WTC11 (cell line): ENCODE measurements around the gene H1-8. TPM values are rescaled to one million over a fixed set of nuclear protein-coding genes. Genes with fewer than 3 reads are reported as not detected.

ENCODE experiments used
- ATAC-seq: fragments of 200-7000 bp; cut with Tn5 transposase; 2 replicates; pipeline ENCODE4 v1.10.0; 2021; ENCODE audit warnings: mild to moderate bottlenecking, moderate library complexity
- CTCF ChIA-PET: fragments of 300-600 bp; sonication (Branson Sonifier 250); formaldehyde crosslinking; loops from one replicate; lab custom pipeline; 2021; ENCODE audit warnings: antibody characterized with exemption; lab: Charles Lee
- POLR2A ChIA-PET: fragments of 350-600 bp; sonication (Branson Sonifier 250); formaldehyde crosslinking; loops from one replicate; lab custom pipeline; 2021; ENCODE audit warnings: antibody characterized with exemption; lab: Charles Lee
- DNase-seq: peaks from one replicate; pipeline ENCODE4 v3.0.0; 2021; ENCODE audit warnings: low spot score
- H3K27ac Mint-ChIP-seq: 2 replicates; pipeline ENCODE4 v1.8.0; 2021; ENCODE audit warnings: mixed read lengths
- H3K27me3 Mint-ChIP-seq: 2 replicates; pipeline ENCODE4 v1.8.0; 2021; ENCODE audit warnings: low read depth, mild to moderate bottlenecking, moderate library complexity, mixed read lengths
- H3K36me3 Mint-ChIP-seq: 2 replicates; pipeline ENCODE4 v1.8.0; 2021; ENCODE audit warnings: mixed read lengths
- H3K4me1 Mint-ChIP-seq: 2 replicates; pipeline ENCODE4 v1.8.0; 2022; ENCODE audit warnings: mixed read lengths
- H3K4me3 Mint-ChIP-seq: 2 replicates; pipeline ENCODE4 v1.8.0; 2021; ENCODE audit warnings: mild to moderate bottlenecking, moderate library complexity, mixed read lengths
- H3K9me3 Mint-ChIP-seq: 2 replicates; pipeline ENCODE4 v1.8.0; 2021; ENCODE audit warnings: mixed read lengths
- CREB1 ChIP-seq: sonication (generic); formaldehyde crosslinking; IDR thresholded peaks from 2 replicates; pipeline ENCODE4 v1.8.0; 2023; ENCODE audit warnings: mild to moderate bottlenecking, missing genetic modification reagents
- CREM ChIP-seq: sonication (generic); formaldehyde crosslinking; IDR thresholded peaks from 2 replicates; pipeline ENCODE4 v1.8.1; 2022; ENCODE audit warnings: mild to moderate bottlenecking, missing genetic modification reagents, moderate library complexity
- ESRRA ChIP-seq: sonication (generic); formaldehyde crosslinking; IDR thresholded peaks from 2 replicates; pipeline ENCODE4 v1.8.1; 2022; ENCODE audit warnings: mild to moderate bottlenecking, missing genetic modification reagents, borderline replicate concordance
- GTF2I ChIP-seq: fragments of 250-450 bp; sonication (Bioruptor Pico); conservative IDR thresholded peaks from 2 replicates; pipeline ENCODE4 v1.4.0; 2021; ENCODE audit warnings: mild to moderate bottlenecking
- JUN ChIP-seq: sonication (generic); formaldehyde crosslinking; IDR thresholded peaks from 2 replicates; pipeline ENCODE4 v1.8.0; 2023; ENCODE audit warnings: mild to moderate bottlenecking, missing genetic modification reagents
- PRRX2 ChIP-seq: fragments of 250-450 bp; sonication (Bioruptor Pico); IDR thresholded peaks from 2 replicates; pipeline ENCODE4 v1.8.0; 2021; ENCODE audit warnings: mild to moderate bottlenecking
- SOX15 ChIP-seq: fragments of 250-450 bp; sonication (Bioruptor Pico); IDR thresholded peaks from 2 replicates; pipeline ENCODE4 v1.9.0; 2021; ENCODE audit warnings: mild to moderate bottlenecking
- ZNF138 ChIP-seq: sonication (generic); formaldehyde crosslinking; conservative IDR thresholded peaks from 2 replicates; pipeline ENCODE4 v1.8.1; 2022; ENCODE audit warnings: mild to moderate bottlenecking, moderate library complexity, missing genetic modification reagents
- ZNF232 ChIP-seq: sonication (generic); formaldehyde crosslinking; IDR thresholded peaks from 2 replicates; pipeline ENCODE4 v1.8.0; 2022; ENCODE audit warnings: mild to moderate bottlenecking, missing genetic modification reagents
- ZNF423 ChIP-seq: fragments of 250-450 bp; sonication (Bioruptor Pico); IDR thresholded peaks from 2 replicates; pipeline ENCODE4 v2.1.2; 2022; ENCODE audit warnings: mild to moderate bottlenecking, moderate library complexity
- total RNA-seq: library from RNA; stranded (reverse); gene quantifications from 3 replicates; pipeline ENCODE4 v1.2.3, GENCODE V29; 2021
- TF ChIP-seq, protein P1 (sequence below): sonication (generic); formaldehyde crosslinking; IDR thresholded peaks from 2 replicates; pipeline ENCODE4 v1.8.0; 2023; ENCODE audit warnings: missing genetic modification reagents, mild to moderate bottlenecking, borderline replicate concordance
- TF ChIP-seq, protein P2 (sequence below): sonication (generic); formaldehyde crosslinking; IDR thresholded peaks from 2 replicates; pipeline ENCODE4 v1.8.0; 2022; ENCODE audit warnings: mild to moderate bottlenecking, missing genetic modification reagents
- TF ChIP-seq, protein P3 (sequence below): sonication (generic); formaldehyde crosslinking; IDR thresholded peaks from 2 replicates; pipeline ENCODE4 v1.8.1; 2023; ENCODE audit warnings: mild to moderate bottlenecking, missing genetic modification reagents
- TF ChIP-seq, protein P4 (sequence below): sonication (generic); formaldehyde crosslinking; conservative IDR thresholded peaks from 2 replicates; pipeline ENCODE4 v1.8.1; 2023; ENCODE audit warnings: mild to moderate bottlenecking, low read depth, missing genetic modification reagents, moderate library complexity
- TF ChIP-seq, protein P5 (sequence below): sonication (generic); formaldehyde crosslinking; IDR thresholded peaks from 2 replicates; pipeline ENCODE4 v1.8.0; 2022; ENCODE audit warnings: mild to moderate bottlenecking, missing genetic modification reagents
- TF ChIP-seq, protein P6 (sequence below): fragments of 250-450 bp; sonication (Bioruptor Pico); IDR thresholded peaks from 2 replicates; pipeline ENCODE4 v1.9.0; 2021; ENCODE audit warnings: mild to moderate bottlenecking, borderline replicate concordance

The H1-8 gene
- total RNA-seq, 1 experiment from 2014 or later: not detected

DNA sequence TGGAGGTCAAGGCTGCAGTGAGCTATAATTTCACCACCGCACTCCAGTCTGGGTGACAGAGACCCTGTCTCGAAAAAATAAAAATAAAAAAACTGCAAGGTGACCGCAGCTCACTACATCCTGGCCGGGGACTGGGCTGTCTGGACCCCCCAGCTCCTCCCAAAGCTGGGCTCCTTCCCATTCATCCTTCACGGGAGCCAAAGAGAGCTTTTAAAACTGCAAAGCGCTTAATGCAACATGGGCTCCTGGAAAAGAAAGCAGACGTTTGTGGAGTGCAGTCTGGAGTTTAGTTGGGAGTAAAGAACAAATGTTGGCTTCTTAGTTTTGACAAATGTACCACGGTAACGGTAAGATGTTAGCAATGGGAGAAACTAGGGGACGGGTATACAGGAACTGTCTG, 51.4 kb downstream of the H1-8 start (continued):
- TF ChIP-seq, protein P1, sequence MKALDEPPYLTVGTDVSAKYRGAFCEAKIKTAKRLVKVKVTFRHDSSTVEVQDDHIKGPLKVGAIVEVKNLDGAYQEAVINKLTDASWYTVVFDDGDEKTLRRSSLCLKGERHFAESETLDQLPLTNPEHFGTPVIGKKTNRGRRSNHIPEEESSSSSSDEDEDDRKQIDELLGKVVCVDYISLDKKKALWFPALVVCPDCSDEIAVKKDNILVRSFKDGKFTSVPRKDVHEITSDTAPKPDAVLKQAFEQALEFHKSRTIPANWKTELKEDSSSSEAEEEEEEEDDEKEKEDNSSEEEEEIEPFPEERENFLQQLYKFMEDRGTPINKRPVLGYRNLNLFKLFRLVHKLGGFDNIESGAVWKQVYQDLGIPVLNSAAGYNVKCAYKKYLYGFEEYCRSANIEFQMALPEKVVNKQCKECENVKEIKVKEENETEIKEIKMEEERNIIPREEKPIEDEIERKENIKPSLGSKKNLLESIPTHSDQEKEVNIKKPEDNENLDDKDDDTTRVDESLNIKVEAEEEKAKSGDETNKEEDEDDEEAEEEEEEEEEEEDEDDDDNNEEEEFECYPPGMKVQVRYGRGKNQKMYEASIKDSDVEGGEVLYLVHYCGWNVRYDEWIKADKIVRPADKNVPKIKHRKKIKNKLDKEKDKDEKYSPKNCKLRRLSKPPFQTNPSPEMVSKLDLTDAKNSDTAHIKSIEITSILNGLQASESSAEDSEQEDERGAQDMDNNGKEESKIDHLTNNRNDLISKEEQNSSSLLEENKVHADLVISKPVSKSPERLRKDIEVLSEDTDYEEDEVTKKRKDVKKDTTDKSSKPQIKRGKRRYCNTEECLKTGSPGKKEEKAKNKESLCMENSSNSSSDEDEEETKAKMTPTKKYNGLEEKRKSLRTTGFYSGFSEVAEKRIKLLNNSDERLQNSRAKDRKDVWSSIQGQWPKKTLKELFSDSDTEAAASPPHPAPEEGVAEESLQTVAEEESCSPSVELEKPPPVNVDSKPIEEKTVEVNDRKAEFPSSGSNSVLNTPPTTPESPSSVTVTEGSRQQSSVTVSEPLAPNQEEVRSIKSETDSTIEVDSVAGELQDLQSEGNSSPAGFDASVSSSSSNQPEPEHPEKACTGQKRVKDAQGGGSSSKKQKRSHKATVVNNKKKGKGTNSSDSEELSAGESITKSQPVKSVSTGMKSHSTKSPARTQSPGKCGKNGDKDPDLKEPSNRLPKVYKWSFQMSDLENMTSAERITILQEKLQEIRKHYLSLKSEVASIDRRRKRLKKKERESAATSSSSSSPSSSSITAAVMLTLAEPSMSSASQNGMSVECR (CRISPR knock-in tag): no peak
- TF ChIP-seq ZNF423 (CRISPR knock-in tag): no peak
- no peak for TF ChIP-seq CREM (CRISPR knock-in tag)
- TF ChIP-seq, protein P2, sequence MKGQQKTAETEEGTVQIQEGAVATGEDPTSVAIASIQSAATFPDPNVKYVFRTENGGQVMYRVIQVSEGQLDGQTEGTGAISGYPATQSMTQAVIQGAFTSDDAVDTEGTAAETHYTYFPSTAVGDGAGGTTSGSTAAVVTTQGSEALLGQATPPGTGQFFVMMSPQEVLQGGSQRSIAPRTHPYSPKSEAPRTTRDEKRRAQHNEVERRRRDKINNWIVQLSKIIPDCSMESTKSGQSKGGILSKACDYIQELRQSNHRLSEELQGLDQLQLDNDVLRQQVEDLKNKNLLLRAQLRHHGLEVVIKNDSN (CRISPR knock-in tag): no peak

DNA sequence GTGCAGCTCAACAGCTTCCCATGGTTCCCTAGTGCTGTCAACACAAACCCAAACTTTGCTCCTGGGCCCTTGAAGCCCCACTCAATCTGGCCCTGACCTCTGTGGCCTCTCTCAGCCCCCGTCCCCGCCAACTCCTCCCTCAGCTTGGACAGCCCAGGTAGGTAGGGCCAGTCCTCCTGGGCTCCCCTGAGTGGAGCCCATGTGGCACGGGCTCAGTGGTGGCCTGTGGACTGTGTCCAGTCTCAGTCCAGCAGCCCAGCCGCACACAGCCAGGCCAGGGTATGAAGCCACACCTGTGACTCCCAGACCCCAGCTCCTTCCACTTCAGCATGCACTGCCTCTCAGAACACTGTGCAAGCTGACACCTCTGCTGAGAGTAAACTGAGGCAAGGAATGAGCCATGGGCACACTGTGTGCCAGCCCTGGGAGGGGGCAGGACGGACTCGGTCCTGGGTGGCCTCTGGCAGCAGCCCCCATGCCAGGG, 52.0 kb downstream of the H1-8 start:
- ATAC-seq: no peak
- Mint-ChIP-seq H3K9me3 (no peaks in the 10 kb centered on the region), H3K4me1 (peaks cover 85% of the 10 kb centered on the region), H3K27ac (peak overlapping the region; percentile 23; the same call in 1 of the 2 replicates), H3K36me3 (no peaks in the 10 kb centered on the region), H3K4me3 (no peak overlapping the region), H3K27me3 (no peaks in the 10 kb centered on the region)
- POLR2A ChIA-PET: interaction anchor here (0.7 kb wide), 1 partner anchor 10 kb away, joined by 3 read pairs; no protein-coding TSS in a partner anchor
- CTCF ChIA-PET: interaction anchor here (0.9 to 3.9 kb wide), 9 partner anchors 9 to 347 kb away, joined by 3 to 35 read pairs (median 4); no protein-coding TSS in a partner anchor
- no peak for DNase-seq
- TF ChIP-seq, protein P3, sequence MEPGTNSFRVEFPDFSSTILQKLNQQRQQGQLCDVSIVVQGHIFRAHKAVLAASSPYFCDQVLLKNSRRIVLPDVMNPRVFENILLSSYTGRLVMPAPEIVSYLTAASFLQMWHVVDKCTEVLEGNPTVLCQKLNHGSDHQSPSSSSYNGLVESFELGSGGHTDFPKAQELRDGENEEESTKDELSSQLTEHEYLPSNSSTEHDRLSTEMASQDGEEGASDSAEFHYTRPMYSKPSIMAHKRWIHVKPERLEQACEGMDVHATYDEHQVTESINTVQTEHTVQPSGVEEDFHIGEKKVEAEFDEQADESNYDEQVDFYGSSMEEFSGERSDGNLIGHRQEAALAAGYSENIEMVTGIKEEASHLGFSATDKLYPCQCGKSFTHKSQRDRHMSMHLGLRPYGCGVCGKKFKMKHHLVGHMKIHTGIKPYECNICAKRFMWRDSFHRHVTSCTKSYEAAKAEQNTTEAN (CRISPR knock-in tag): no peak
- TF ChIP-seq JUN (CRISPR knock-in tag) (no peak), ZNF138 (no peak), CREM (CRISPR knock-in tag) (no peak), GTF2I (CRISPR knock-in tag) (no peak), CREB1 (no peak), PRRX2 (no peak), ZNF232 (CRISPR knock-in tag) (no peak), ESRRA (CRISPR knock-in tag) (no peak), SOX15 (CRISPR knock-in tag) (no peak)
- TF ChIP-seq, protein P4, sequence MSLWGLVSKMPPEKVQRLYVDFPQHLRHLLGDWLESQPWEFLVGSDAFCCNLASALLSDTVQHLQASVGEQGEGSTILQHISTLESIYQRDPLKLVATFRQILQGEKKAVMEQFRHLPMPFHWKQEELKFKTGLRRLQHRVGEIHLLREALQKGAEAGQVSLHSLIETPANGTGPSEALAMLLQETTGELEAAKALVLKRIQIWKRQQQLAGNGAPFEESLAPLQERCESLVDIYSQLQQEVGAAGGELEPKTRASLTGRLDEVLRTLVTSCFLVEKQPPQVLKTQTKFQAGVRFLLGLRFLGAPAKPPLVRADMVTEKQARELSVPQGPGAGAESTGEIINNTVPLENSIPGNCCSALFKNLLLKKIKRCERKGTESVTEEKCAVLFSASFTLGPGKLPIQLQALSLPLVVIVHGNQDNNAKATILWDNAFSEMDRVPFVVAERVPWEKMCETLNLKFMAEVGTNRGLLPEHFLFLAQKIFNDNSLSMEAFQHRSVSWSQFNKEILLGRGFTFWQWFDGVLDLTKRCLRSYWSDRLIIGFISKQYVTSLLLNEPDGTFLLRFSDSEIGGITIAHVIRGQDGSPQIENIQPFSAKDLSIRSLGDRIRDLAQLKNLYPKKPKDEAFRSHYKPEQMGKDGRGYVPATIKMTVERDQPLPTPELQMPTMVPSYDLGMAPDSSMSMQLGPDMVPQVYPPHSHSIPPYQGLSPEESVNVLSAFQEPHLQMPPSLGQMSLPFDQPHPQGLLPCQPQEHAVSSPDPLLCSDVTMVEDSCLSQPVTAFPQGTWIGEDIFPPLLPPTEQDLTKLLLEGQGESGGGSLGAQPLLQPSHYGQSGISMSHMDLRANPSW (CRISPR knock-in tag): no peak
- TF ChIP-seq, protein P1 (CRISPR knock-in tag): no peak
- TF ChIP-seq, protein P5, sequence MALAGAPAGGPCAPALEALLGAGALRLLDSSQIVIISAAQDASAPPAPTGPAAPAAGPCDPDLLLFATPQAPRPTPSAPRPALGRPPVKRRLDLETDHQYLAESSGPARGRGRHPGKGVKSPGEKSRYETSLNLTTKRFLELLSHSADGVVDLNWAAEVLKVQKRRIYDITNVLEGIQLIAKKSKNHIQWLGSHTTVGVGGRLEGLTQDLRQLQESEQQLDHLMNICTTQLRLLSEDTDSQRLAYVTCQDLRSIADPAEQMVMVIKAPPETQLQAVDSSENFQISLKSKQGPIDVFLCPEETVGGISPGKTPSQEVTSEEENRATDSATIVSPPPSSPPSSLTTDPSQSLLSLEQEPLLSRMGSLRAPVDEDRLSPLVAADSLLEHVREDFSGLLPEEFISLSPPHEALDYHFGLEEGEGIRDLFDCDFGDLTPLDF (CRISPR knock-in tag): no peak
- TF ChIP-seq, protein P6, sequence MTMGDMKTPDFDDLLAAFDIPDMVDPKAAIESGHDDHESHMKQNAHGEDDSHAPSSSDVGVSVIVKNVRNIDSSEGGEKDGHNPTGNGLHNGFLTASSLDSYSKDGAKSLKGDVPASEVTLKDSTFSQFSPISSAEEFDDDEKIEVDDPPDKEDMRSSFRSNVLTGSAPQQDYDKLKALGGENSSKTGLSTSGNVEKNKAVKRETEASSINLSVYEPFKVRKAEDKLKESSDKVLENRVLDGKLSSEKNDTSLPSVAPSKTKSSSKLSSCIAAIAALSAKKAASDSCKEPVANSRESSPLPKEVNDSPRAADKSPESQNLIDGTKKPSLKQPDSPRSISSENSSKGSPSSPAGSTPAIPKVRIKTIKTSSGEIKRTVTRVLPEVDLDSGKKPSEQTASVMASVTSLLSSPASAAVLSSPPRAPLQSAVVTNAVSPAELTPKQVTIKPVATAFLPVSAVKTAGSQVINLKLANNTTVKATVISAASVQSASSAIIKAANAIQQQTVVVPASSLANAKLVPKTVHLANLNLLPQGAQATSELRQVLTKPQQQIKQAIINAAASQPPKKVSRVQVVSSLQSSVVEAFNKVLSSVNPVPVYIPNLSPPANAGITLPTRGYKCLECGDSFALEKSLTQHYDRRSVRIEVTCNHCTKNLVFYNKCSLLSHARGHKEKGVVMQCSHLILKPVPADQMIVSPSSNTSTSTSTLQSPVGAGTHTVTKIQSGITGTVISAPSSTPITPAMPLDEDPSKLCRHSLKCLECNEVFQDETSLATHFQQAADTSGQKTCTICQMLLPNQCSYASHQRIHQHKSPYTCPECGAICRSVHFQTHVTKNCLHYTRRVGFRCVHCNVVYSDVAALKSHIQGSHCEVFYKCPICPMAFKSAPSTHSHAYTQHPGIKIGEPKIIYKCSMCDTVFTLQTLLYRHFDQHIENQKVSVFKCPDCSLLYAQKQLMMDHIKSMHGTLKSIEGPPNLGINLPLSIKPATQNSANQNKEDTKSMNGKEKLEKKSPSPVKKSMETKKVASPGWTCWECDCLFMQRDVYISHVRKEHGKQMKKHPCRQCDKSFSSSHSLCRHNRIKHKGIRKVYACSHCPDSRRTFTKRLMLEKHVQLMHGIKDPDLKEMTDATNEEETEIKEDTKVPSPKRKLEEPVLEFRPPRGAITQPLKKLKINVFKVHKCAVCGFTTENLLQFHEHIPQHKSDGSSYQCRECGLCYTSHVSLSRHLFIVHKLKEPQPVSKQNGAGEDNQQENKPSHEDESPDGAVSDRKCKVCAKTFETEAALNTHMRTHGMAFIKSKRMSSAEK (CRISPR knock-in tag): no peak
